HepG2 (cell line): ENCODE data around the gene CEP68. TPM values are rescaled to one million over a fixed set of nuclear protein-coding genes. Genes with fewer than 3 reads are reported as not detected.
"Not testable (repeated sequence)": the region's sequence is repeated elsewhere in the genome, so short reads cannot be mapped to it uniquely, and the experiment has no call there.

ENCODE experiments used
- ATAC-seq: fragments of 200-7000 bp; cut with Tn5 transposase; 3 replicates; pipeline ENCODE4 v1.9.1; 2020; ENCODE audit warnings: mild to moderate bottlenecking, moderate library complexity
- BruUV-seq: library from RNA; stranded (reverse); fragments of 400-500 nt; replicated peaks from 2 replicates; lab custom pipeline; 2021; lab: Mats Ljungman, UMichigan
- CTCF ChIA-PET: fragments of 300-600 bp; formaldehyde crosslinking; extraction: SDS; loops from one replicate; lab custom pipeline; 2021; ENCODE audit warnings: low total read pairs, inconsistent platforms, low intra/inter-chr PET ratio; lab: Yijun Ruan, JAX
- POLR2A ChIA-PET: fragments of 350-600 bp; sonication (Branson Sonifier 250); formaldehyde crosslinking; loops from one replicate; lab custom pipeline; 2020; ENCODE audit warnings: antibody characterized with exemption, inconsistent platforms; lab: Yijun Ruan, JAX
- DNase-seq: peaks from one replicate; pipeline ENCODE4 v3.0.0-alpha.2; 2015; ENCODE audit warnings: low spot score
- FAIRE-seq: peaks from 3 replicates; lab custom pipeline; 2011; peaks lifted over from hg19 to GRCh38; lab: Jason Lieb, UNC
- H2AFZ ChIP-seq: one replicate; pipeline ENCODE4 v1.6.1; 2011; ENCODE audit warnings: low read length, inconsistent platforms
- H3K27ac ChIP-seq: fragments of 300-600 bp; 3 replicates; pipeline ENCODE4 v1.8.0; 2011; ENCODE audit warnings: mixed run types, mild to moderate bottlenecking, mixed read lengths, low read length, inconsistent platforms; ENCODE audit not compliant: insufficient read depth; ENCODE audit errors: extremely low read length
- H3K27me3 ChIP-seq, 2 experiments: fragments of 200-600 bp in 1 of 2; 2 replicates in 1 of 2; 3 replicates in 1 of 2; pipeline versions ENCODE4 v1.6.0 to v1.8.0; 2011; ENCODE audit warnings: low read length in 2 of 2, mild to moderate bottlenecking in 2 of 2, moderate library complexity in 2 of 2, inconsistent platforms in 1 of 2; ENCODE audit not compliant: insufficient read depth in 2 of 2, control insufficient read depth in 1 of 2
- H3K36me3 ChIP-seq, 2 experiments: fragments of 200-600 bp in 1 of 2; replicated peaks in 1 of 2; 2 replicates in 1 of 2; 3 replicates in 1 of 2; pipeline versions ENCODE4 v1.5.1 to v1.8.0; 2011; ENCODE audit warnings: low read length in 2 of 2, inconsistent platforms in 1 of 2; ENCODE audit not compliant: insufficient read depth in 2 of 2, control insufficient read depth in 1 of 2
- H3K4me1 ChIP-seq: 2 replicates; pipeline ENCODE4 v1.5.1; 2012; ENCODE audit warnings: low read length, inconsistent platforms; ENCODE audit not compliant: insufficient read depth
- H3K4me2 ChIP-seq: 2 replicates; pipeline ENCODE4 v1.6.0; 2011; ENCODE audit warnings: low read depth, low read length, inconsistent platforms
- H3K4me3 ChIP-seq, 3 experiments: fragments of 200-600 bp in 1 of 3; sonication (generic), shearing (Covaris generic) in 1 of 3; replicated peaks in 1 of 3; 2 replicates each; pipeline ENCODE4 v1.5.1; 2011 to 2016; ENCODE audit warnings: low read length in 3 of 3, inconsistent platforms in 2 of 3, low read depth in 2 of 3, mild to moderate bottlenecking in 2 of 3, control low read depth in 1 of 3, mixed read lengths in 1 of 3; ENCODE audit not compliant: insufficient read depth in 1 of 3
- H3K79me2 ChIP-seq: one replicate; pipeline ENCODE4 v1.6.1; 2011; ENCODE audit warnings: low read length, inconsistent platforms; ENCODE audit not compliant: insufficient read depth
- H3K9ac ChIP-seq: 2 replicates; pipeline ENCODE4 v1.6.0; 2011; ENCODE audit warnings: mild to moderate bottlenecking, low read depth, low read length, inconsistent platforms; ENCODE audit not compliant: insufficient read depth
- H3K9me3 ChIP-seq: 2 replicates; pipeline ENCODE4 v1.5.1; 2012; ENCODE audit warnings: mild to moderate bottlenecking, low read length
- H4K20me1 ChIP-seq: 2 replicates; pipeline ENCODE4 v1.6.0; 2011; ENCODE audit warnings: inconsistent platforms, mild to moderate bottlenecking, low read length, moderate library complexity; ENCODE audit not compliant: insufficient read depth
- CTCF ChIP-seq: sonication (generic); formaldehyde crosslinking; IDR thresholded peaks from 2 replicates; pipeline ENCODE4 v1.5.0; 2020; ENCODE audit warnings: mild to moderate bottlenecking, missing genetic modification reagents, moderate library complexity
- STAG1 ChIP-seq: sonication (generic); formaldehyde crosslinking; IDR thresholded peaks from 2 replicates; pipeline ENCODE4 v1.4.0; 2020; ENCODE audit warnings: missing genetic modification reagents
- TOPORS ChIP-seq: sonication (generic); formaldehyde crosslinking; IDR thresholded peaks from 2 replicates; pipeline ENCODE4 v1.8.0; 2023; ENCODE audit warnings: mild to moderate bottlenecking, missing genetic modification reagents
- WGBS: methylation state at CpG from one replicate; pipeline ENCODE4 v1.1.6; 2017; ENCODE audit warnings: low lambda C conversion rate; 5-methylcytosine and 5-hydroxymethylcytosine counted together
- in situ Hi-C: cut with HindIII; loops from 2 replicates; pipeline ENCODE4 v1.10.0; 2017; ENCODE audit warnings: low pct_unique_long_range_greater_than_20kb; ENCODE audit not compliant: extremely low pct_ligation_motif_present
- intact Hi-C: fragments of 100-400 bp; cut with micrococcal nuclease; formaldehyde crosslinking; loops from one replicate; pipeline ENCODE4 v1.10.0; 2022; ENCODE audit not compliant: unreplicated experiment
- polyA plus RNA-seq, 8 experiments: library from polyadenylated mRNA; depleted of rRNA in 3 of 8; stranded (reverse) in 7 of 8; unstranded in 1 of 8; fragments of >200 nt; fragmentation: Illumina TruSeq in 4 of 8; extraction: Trizol in 4 of 8; gene quantifications; 2 replicates each; pipeline versions ENCODE4 v1.2.1 to v1.2.3, GENCODE V29; 2011 to 2016; ENCODE audit warnings: low read depth in 4 of 8, missing spikeins in 1 of 8, mixed read lengths in 1 of 8; ENCODE audit not compliant: insufficient read depth in 1 of 8
- total RNA-seq, 5 experiments: library from RNA; depleted of rRNA; stranded (reverse); fragments of >200 nt; fragmentation: Illumina TruSeq; extraction: Trizol; gene quantifications; 2 replicates each; pipeline ENCODE4 v1.2.3, GENCODE V29; 2016; ENCODE audit warnings: low read depth in 1 of 5

Gene CEP68
- total and polyA plus RNA-seq, 2 of the 13 experiments (the other 11 are each of a cell fraction or from before 2014, with no cell fraction given) = 5.7 to 9.3 TPM

DNA sequence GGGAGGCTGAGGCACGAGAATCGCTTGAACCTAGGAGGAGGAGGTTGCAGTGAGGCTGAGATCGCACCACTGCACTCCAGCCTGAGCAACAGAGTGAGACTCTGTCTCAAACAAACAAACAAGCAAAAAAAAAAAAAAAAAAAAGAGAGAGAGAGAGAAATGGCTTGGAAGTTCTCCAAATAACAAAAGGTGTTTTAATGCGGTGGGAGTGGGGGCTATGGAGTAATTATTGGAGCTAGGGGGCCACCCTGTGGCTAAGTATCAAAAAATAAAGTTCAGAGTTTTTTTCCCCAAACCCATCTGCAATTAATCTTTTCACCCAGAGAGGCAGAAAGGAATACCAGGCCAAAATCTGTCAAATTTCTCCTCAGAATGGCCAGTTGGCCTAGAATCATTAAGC is 23.0 kb upstream of the CEP68 start:
- no peak overlapping the region for H2AFZ ChIP-seq
- H4K20me1 ChIP-seq = no peaks in the 10 kb centered on the region
- FAIRE-seq = no peak
- 96% methylated on average over 4 of the region's 4 CpGs for WGBS
- in situ Hi-C loops = no loop called here
- H3K27ac ChIP-seq = no peak overlapping the region
- H3K9me3 ChIP-seq = no peaks in the 10 kb centered on the region
- peaks cover 0 to 1% of the 10 kb centered on the region in 2 experiments; a peak in 1 of 5 replicates for H3K36me3 ChIP-seq
- H3K4me3 ChIP-seq = no peak overlapping the region
- TF ChIP-seq STAG1 (CRISPR knock-in tag) (peak; percentile 55), CTCF (CRISPR knock-in tag) (peak; percentile 40; the same call in 1 of the 2 replicates), TOPORS (no peak)
- POLR2A ChIA-PET = interaction anchor here (0.7 kb wide), 2 partner anchors 16 to 23 kb away, joined by 3 to 4 read pairs; no protein-coding TSS in a partner anchor
- intact Hi-C loops = loop anchor here (1.0 kb wide), 1 partner anchor 116 kb away; no protein-coding TSS in a partner anchor
- no peak overlapping the region for H3K4me2 ChIP-seq
- DNase-seq = peak; percentile 25
- peaks cover 28% of the 10 kb centered on the region for H3K4me1 ChIP-seq
- no peaks in the 10 kb centered on the region for H3K27me3 ChIP-seq
- ATAC-seq = no peak
- H3K79me2 ChIP-seq = no peaks in the 10 kb centered on the region
- H3K9ac ChIP-seq = no peak overlapping the region
- no TSS peak for BruUV-seq
- CTCF ChIA-PET = interaction anchor here (1.4 kb wide), 1 partner anchor 115 kb away, joined by 11 read pairs; no protein-coding TSS in a partner anchor

DNA sequence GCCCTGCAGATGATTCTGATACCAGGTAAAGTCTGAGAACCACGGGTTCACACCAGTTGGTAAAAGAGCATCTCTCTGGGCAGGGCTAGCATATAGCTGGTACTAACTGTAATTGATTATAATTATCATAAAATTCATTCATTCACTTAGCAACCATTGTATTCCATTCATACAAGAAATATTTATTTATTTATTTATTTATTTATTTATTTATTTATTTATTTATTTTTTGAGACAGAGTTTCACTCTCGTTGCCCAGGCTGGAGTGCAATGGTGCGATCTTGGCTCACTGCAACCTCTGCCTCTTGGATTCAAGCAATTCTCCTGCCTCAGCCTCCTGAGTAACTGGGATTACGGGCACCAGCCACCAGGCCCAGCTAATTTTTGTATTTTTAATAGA is 22.5 kb upstream of the CEP68 start:
- peaks cover 23% of the 10 kb centered on the region for H3K4me1 ChIP-seq
- ATAC-seq, H3K4me2 ChIP-seq, H3K36me3 ChIP-seq, H3K9me3 ChIP-seq, H2AFZ ChIP-seq, H3K9ac ChIP-seq, H3K4me3 ChIP-seq, DNase-seq, H4K20me1 ChIP-seq, FAIRE-seq, BruUV-seq, H3K79me2 ChIP-seq, H3K27ac ChIP-seq, in situ Hi-C loops, H3K27me3 ChIP-seq: not testable (repeated sequence)
- 99% methylated on average over 4 of the region's 4 CpGs for WGBS
- POLR2A ChIA-PET = interaction anchor here (0.7 to 1.1 kb wide), 3 partner anchors 16 to 22 kb away, joined by 3 to 5 read pairs (median 4); no protein-coding TSS in a partner anchor
- intact Hi-C loops = loop anchor here (1.0 kb wide), 1 partner anchor 116 kb away; no protein-coding TSS in a partner anchor
- CTCF ChIA-PET = interaction anchor here (1.4 kb wide), 1 partner anchor 116 kb away, joined by 11 read pairs; no protein-coding TSS in a partner anchor
